HS-5 (cell line): ENCODE data around the gene CTDSP1.
A peak's percentile ranks its signal among the peaks of the same experiment; 100 is the strongest.

Source experiments
- DNase-seq: peaks from one replicate; pipeline ENCODE4 v3.0.0-alpha.2; 2012; ENCODE audit warnings: low read depth

CTDSP1 gene

GRCh38 chr2:218383892-218384519 is 15.7 kb upstream of the CTDSP1 start:
- DNase-seq: no peak

GRCh38 chr2:218384975-218385374 is 14.7 kb upstream of the CTDSP1 start:
- DNase-seq: no peak

- DNase-seq: no peak
These were observed 12.9 kb upstream of the CTDSP1 start for GRCh38 chr2:218386505-218387368.

- DNase-seq: no peak
These were observed 12.1 kb upstream of the CTDSP1 start for GRCh38 chr2:218387369-218388194.

- DNase-seq: no peak
These were observed 10.1 kb upstream of the CTDSP1 start for GRCh38 chr2:218389333-218390150.

- DNase-seq: no peak
These were observed 8.5 kb upstream of the CTDSP1 start for GRCh38 chr2:218391202-218391601.

GRCh38 chr2:218392459-218392858 is 7.2 kb upstream of the CTDSP1 start:
- DNase-seq: no peak

- no peak for DNase-seq
These were observed 6.7 kb upstream of the CTDSP1 start for GRCh38 chr2:218392891-218393462.

GRCh38 chr2:218393750-218394290 is 5.8 kb upstream of the CTDSP1 start:
- DNase-seq: no peak

GRCh38 chr2:218394298-218395089 is 5.2 kb upstream of the CTDSP1 start:
- DNase-seq: no peak

- no peak for DNase-seq
These were observed 4.6 kb upstream of the CTDSP1 start for GRCh38 chr2:218395090-218395444.

- DNase-seq: no peak
These were observed 4.2 kb upstream of the CTDSP1 start for GRCh38 chr2:218395456-218395825.

- DNase-seq: peak; percentile 94
These were observed 3.6 kb upstream of the CTDSP1 start for GRCh38 chr2:218395826-218396687.

GRCh38 chr2:218396688-218397462 is 2.8 kb upstream of the CTDSP1 start:
- DNase-seq: peak; percentile 50

GRCh38 chr2:218397463-218397819 is 2.2 kb upstream of the CTDSP1 start:
- DNase-seq: no peak

- peak; percentile 82 for DNase-seq
These were observed 1.7 kb upstream of the CTDSP1 start for GRCh38 chr2:218397820-218398436.

- DNase-seq: no peak
These were observed 954 bp upstream of the CTDSP1 start for GRCh38 chr2:218398437-218399390.
